Astrocyte (in vitro differentiated cells and primary cell): Measurements from ENCODE around the gene ABCA7. TPM values are rescaled to one million over a fixed set of nuclear protein-coding genes. Genes with fewer than 3 reads are reported as not detected.

Experiments
- DNase-seq: peaks from one replicate; pipeline ENCODE4 v3.0.0-alpha.2; 2010; ENCODE audit warnings: low read depth
- FAIRE-seq: peaks from 2 replicates; lab custom pipeline; 2011; peaks lifted over from hg19 to GRCh38; lab: Jason Lieb, UNC
- H2AFZ ChIP-seq: 2 replicates; pipeline ENCODE4 v1.6.0; 2012; ENCODE audit warnings: low read depth, low read length, inconsistent platforms
- H3K27ac ChIP-seq: 2 replicates; pipeline ENCODE4 v1.5.1; 2011; ENCODE audit warnings: low read depth, low read length, inconsistent platforms
- H3K27me3 ChIP-seq: 2 replicates; pipeline ENCODE4 v1.6.0; 2011; ENCODE audit warnings: low read length, inconsistent platforms; ENCODE audit not compliant: insufficient read depth
- H3K36me3 ChIP-seq: 2 replicates; pipeline ENCODE4 v1.5.1; 2011; ENCODE audit warnings: low read length, inconsistent platforms; ENCODE audit not compliant: insufficient read depth
- H3K4me1 ChIP-seq: 2 replicates; pipeline ENCODE4 v1.5.1; 2011; ENCODE audit warnings: low read length, inconsistent platforms; ENCODE audit not compliant: insufficient read depth
- H3K4me2 ChIP-seq: 2 replicates; pipeline ENCODE4 v1.6.0; 2012; ENCODE audit warnings: low read length, inconsistent platforms
- H3K4me3 ChIP-seq: 2 replicates; pipeline ENCODE4 v1.5.1; 2011; ENCODE audit warnings: low read depth, mild to moderate bottlenecking, low read length, inconsistent platforms; ENCODE audit not compliant: insufficient read depth
- H3K79me2 ChIP-seq: 2 replicates; pipeline ENCODE4 v1.6.0; 2012; ENCODE audit warnings: mild to moderate bottlenecking, low read length, inconsistent platforms; ENCODE audit not compliant: insufficient read depth
- H3K9ac ChIP-seq: 2 replicates; pipeline ENCODE4 v1.6.0; 2012; ENCODE audit warnings: mild to moderate bottlenecking, low read length, inconsistent platforms
- H3K9me3 ChIP-seq: 2 replicates; pipeline ENCODE4 v1.5.1; 2012; ENCODE audit warnings: low read depth, mild to moderate bottlenecking, low read length, inconsistent platforms; ENCODE audit not compliant: insufficient read depth
- H4K20me1 ChIP-seq: 2 replicates; pipeline ENCODE4 v1.6.0; 2012; ENCODE audit warnings: low read length, inconsistent platforms; ENCODE audit not compliant: insufficient read depth
- H3K27ac Mint-ChIP-seq: one replicate; pipeline ENCODE4 v1.8.0; 2021; ENCODE audit warnings: mild to moderate bottlenecking, mixed read lengths; ENCODE audit not compliant: unreplicated experiment
- H3K27me3 Mint-ChIP-seq: one replicate; pipeline ENCODE4 v1.8.0; 2021; ENCODE audit warnings: low read depth, mixed read lengths; ENCODE audit not compliant: unreplicated experiment
- H3K36me3 Mint-ChIP-seq: one replicate; pipeline ENCODE4 v1.8.0; 2021; ENCODE audit warnings: low read depth, mixed read lengths; ENCODE audit not compliant: unreplicated experiment
- H3K4me1 Mint-ChIP-seq: one replicate; pipeline ENCODE4 v1.8.0; 2021; ENCODE audit warnings: low read depth, mixed read lengths; ENCODE audit not compliant: unreplicated experiment
- H3K4me3 Mint-ChIP-seq: one replicate; pipeline ENCODE4 v1.8.0; 2021; ENCODE audit warnings: mild to moderate bottlenecking, moderate library complexity, mixed read lengths; ENCODE audit not compliant: unreplicated experiment
- H3K9me3 Mint-ChIP-seq: one replicate; pipeline ENCODE4 v1.8.0; 2021; ENCODE audit warnings: mild to moderate bottlenecking, mixed read lengths; ENCODE audit not compliant: unreplicated experiment
- CTCF ChIP-seq: IDR thresholded peaks from 2 replicates; pipeline ENCODE4 v1.5.1; 2011; ENCODE audit warnings: low read depth, mild to moderate bottlenecking, inconsistent platforms, low read length, moderate library complexity; ENCODE audit not compliant: insufficient read depth
- EZH2 ChIP-seq: IDR thresholded peaks from 2 replicates; pipeline ENCODE4 v1.6.1; 2012; ENCODE audit warnings: mild to moderate bottlenecking, low read length, inconsistent platforms; ENCODE audit not compliant: insufficient read depth
- total RNA-seq: library from RNA; stranded (reverse); gene quantifications from 2 replicates; pipeline ENCODE4 v1.2.1, GENCODE V29; 2021

Gene ABCA7
- total RNA-seq, 1 donor from 2014 or later: 18.4 TPM

GRCh38 chr19:1042689-1043511 is 3.0 kb downstream of the ABCA7 start:
- H3K9me3 ChIP-seq: no peaks in the 10 kb centered on the region
- no peaks in the 10 kb centered on the region for H3K27me3 ChIP-seq
- H3K9ac ChIP-seq: no peak overlapping the region
- no peaks in the 10 kb centered on the region for H3K9me3 Mint-ChIP-seq
- H3K4me1 ChIP-seq: peaks cover 28% of the 10 kb centered on the region
- DNase-seq (no peak), FAIRE-seq (no peak)
- H3K4me3 ChIP-seq: no peak overlapping the region
- H3K4me3 Mint-ChIP-seq: no peak overlapping the region
- no peak for TF ChIP-seq EZH2
- TF ChIP-seq CTCF: no peak
- H3K27me3 Mint-ChIP-seq: no peaks in the 10 kb centered on the region
- H4K20me1 ChIP-seq: peaks cover 26% of the 10 kb centered on the region
- peaks cover 11% of the 10 kb centered on the region for H3K36me3 Mint-ChIP-seq
- no peak overlapping the region for H2AFZ ChIP-seq
- H3K27ac Mint-ChIP-seq: peak overlapping the region; percentile 34
- H3K27ac ChIP-seq: no peak overlapping the region
- H3K4me1 Mint-ChIP-seq: peaks cover 17% of the 10 kb centered on the region
- H3K4me2 ChIP-seq: no peak overlapping the region
- H3K79me2 ChIP-seq: no peaks in the 10 kb centered on the region
- H3K36me3 ChIP-seq: peaks cover 9% of the 10 kb centered on the region

DNA sequence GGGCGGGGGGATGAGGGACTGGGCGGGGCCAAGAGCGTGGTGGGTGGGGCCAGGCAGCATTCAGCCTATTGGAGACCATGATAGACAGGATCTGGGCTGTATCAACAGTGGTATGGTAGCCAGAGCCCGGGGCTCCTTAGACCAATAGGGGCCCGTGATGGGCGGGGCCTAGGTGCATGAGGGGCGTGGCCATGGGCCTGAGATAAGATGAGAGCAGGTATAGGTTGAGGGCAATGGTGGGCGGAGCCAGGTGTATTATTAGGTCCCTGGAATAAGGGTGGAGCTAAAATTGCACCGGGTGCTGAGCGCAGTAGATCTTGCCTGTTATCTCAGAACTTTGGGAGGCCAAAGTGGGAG is 5.3 kb downstream of the ABCA7 start:
- Mint-ChIP-seq H3K36me3 (peaks cover 3% of the 10 kb centered on the region), H3K9me3 (no peaks in the 10 kb centered on the region), H3K4me1 (peaks cover 4% of the 10 kb centered on the region), H3K27ac (no peak overlapping the region), H3K27me3 (no peaks in the 10 kb centered on the region), H3K4me3 (no peak overlapping the region)
- no peak for TF ChIP-seq CTCF
- no peak for TF ChIP-seq EZH2
- FAIRE-seq (no peak), DNase-seq (no peak)
- Histone ChIP-seq H3K36me3 (no peaks in the 10 kb centered on the region), H3K9ac (no peak overlapping the region), H3K4me1 (peaks cover 10% of the 10 kb centered on the region), H4K20me1 (peaks cover 5% of the 10 kb centered on the region), H3K79me2 (no peaks in the 10 kb centered on the region), H3K27me3 (no peaks in the 10 kb centered on the region), H2AFZ (no peak overlapping the region), H3K4me2 (no peak overlapping the region), H3K27ac (no peak overlapping the region), H3K9me3 (no peaks in the 10 kb centered on the region), H3K4me3 (no peak overlapping the region)

DNA sequence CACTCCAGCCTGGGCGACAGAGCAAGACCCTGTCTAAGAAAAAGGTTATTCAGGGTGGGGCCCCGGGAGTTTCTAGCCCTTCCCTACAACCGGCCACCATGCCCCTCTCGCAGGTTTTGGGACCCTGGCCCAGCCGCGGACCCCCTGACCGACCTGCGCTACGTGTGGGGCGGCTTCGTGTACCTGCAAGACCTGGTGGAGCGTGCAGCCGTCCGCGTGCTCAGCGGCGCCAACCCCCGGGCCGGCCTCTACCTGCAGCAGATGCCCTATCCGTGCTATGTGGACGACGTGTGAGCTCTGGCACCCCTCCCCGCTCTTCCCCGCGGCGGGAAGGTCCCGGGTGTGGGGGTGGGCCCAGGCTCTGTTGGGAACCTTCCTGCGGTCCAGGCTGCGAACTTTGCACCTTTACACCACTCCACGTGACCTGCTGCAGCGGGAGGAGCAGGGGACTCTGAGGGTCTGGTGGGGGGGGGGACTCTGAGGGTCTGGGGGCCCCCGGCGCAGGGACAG is 6.3 kb downstream of the ABCA7 start:
- Histone ChIP-seq H3K79me2 (no peaks in the 10 kb centered on the region), H3K27me3 (no peaks in the 10 kb centered on the region), H3K4me1 (peaks cover under 1% of the 10 kb centered on the region), H3K9me3 (no peaks in the 10 kb centered on the region), H3K4me3 (no peak overlapping the region), H3K9ac (no peak overlapping the region), H4K20me1 (no peaks in the 10 kb centered on the region), H3K27ac (no peak overlapping the region), H2AFZ (no peak overlapping the region), H3K4me2 (no peak overlapping the region), H3K36me3 (no peaks in the 10 kb centered on the region)
- H3K27me3 Mint-ChIP-seq: no peaks in the 10 kb centered on the region
- FAIRE-seq: no peak
- peaks cover under 1% of the 10 kb centered on the region for H3K4me1 Mint-ChIP-seq
- H3K27ac Mint-ChIP-seq: no peak overlapping the region
- peaks cover under 1% of the 10 kb centered on the region for H3K36me3 Mint-ChIP-seq
- no peak for TF ChIP-seq CTCF
- no peak for TF ChIP-seq EZH2
- H3K4me3 Mint-ChIP-seq: no peak overlapping the region
- no peak for DNase-seq
- H3K9me3 Mint-ChIP-seq: no peaks in the 10 kb centered on the region
